ENCODE data around the gene INPP5A. TPM values are rescaled to one million over a fixed set of nuclear protein-coding genes. Genes with fewer than 3 reads are reported as not detected.

Gene INPP5A
- total and polyA plus RNA-seq, 9 of the 15 experiments (the other 6 are each of a cell fraction or from before 2014, with no cell fraction given), result 0.66 to 11.6 (median 7.7) TPM

GRCh38 chr10:132744839-132745238 is 207.3 kb downstream of the INPP5A start (continued):
- no peak for TF ChIP-seq IRF1 (CRISPR knock-in tag; IDR thresholded peaks at IDR 0.05; ENCODE audit: borderline replicate concordance)
- no peak for TF ChIP-seq HOXB6 (CRISPR knock-in tag; IDR thresholded peaks at IDR 0.05; ENCODE audit: borderline replicate concordance)

GRCh38 chr10:132745511-132745910 is 207.9 kb downstream of the INPP5A start:
- WGBS (ENCODE audit: insufficient coverage, low coverage, missing lambda C conversion rate), result 52% methylated on average over 6 of the region's 17 CpGs
- no peak overlapping the region for H3K27ac ChIP-seq (ENCODE audit: extremely low read depth, low read depth, low read length)
- CTCF ChIA-PET (ENCODE audit: low intra/inter-chr PET ratio), result no interaction called here
- BruUV-seq (replicated peaks), result no TSS peak
- in situ Hi-C loops (cut with MboI), result no loop called here
- TF ChIP-seq ZC3H11A (IDR thresholded peaks at IDR 0.05; ENCODE audit: low read depth, low read length) (no peak), ZNF395 (CRISPR knock-in tag; IDR thresholded peaks at IDR 0.05) (no peak), POLR2A (conservative IDR thresholded peaks at IDR 0.05) (no peak), ZNF644 (tag; IDR thresholded peaks at IDR 0.05; ENCODE audit: low read depth) (no peak), CBFA2T2 (conservative IDR thresholded peaks at IDR 0.05) (no peak), FOSL1 (tag; conservative IDR thresholded peaks at IDR 0.05) (no peak)
- no peaks in the 10 kb centered on the region for H3K9me3 ChIP-seq (replicated peaks; ENCODE audit: control insufficient read depth, insufficient read depth, low read depth, low read length)
- no peak overlapping the region for H3K4me3 ChIP-seq
- H3K9ac ChIP-seq (ENCODE audit: insufficient read depth in 1 of 2, low read depth in 2 of 2, low read length in 2 of 2), result no peak overlapping the region
- no peak for FAIRE-seq
- no peaks in the 10 kb centered on the region for H3K27me3 ChIP-seq (ENCODE audit: control insufficient read depth in 2 of 2, insufficient read depth in 2 of 2, low read length in 2 of 2)
- no peaks in the 10 kb centered on the region for H3K36me3 ChIP-seq (ENCODE audit: control insufficient read depth, insufficient read depth, low read length)
- H4K20me1 ChIP-seq (replicated peaks; ENCODE audit: control insufficient read depth, insufficient read depth, low read length), result no peaks in the 10 kb centered on the region
- POLR2A ChIA-PET, result no interaction called here
- H3K4me1 ChIP-seq (replicated peaks in 1 of 2; ENCODE audit: control insufficient read depth in 2 of 2, insufficient read depth in 2 of 2, low read length in 2 of 2), result peaks cover 0 to 5% of the 10 kb centered on the region in 2 experiments; a peak in 2 of 5 replicates
- intact Hi-C loops (cut with micrococcal nuclease), result no loop called here
- H2AFZ ChIP-seq (ENCODE audit: low read depth, low read length), result no peak overlapping the region
- no peaks in the 10 kb centered on the region for H3K79me2 ChIP-seq (ENCODE audit: control insufficient read depth, insufficient read depth, low read length)
- ATAC-seq, result no peak
- H3K4me2 ChIP-seq (ENCODE audit: insufficient read depth, low read length), result no peak overlapping the region
- no peak for DNase-seq (ENCODE audit: extremely low read depth in 1 of 4, low spot score in 3 of 4)
- H3K9me1 ChIP-seq (ENCODE audit: control insufficient read depth, insufficient read depth, low read length), result no peaks in the 10 kb centered on the region

Data from K562 (cell line).